GM21528 (cell line): ENCODE results near the gene STRN3.
"Not testable (repeated sequence)": the region's sequence is repeated elsewhere in the genome, so short reads cannot be mapped to it uniquely, and the experiment has no call there.

Source experiments
- ATAC-seq: cut with Tn5 transposase; IDR thresholded peaks from one replicate; pipeline ENCODE4 v1.9.1; 2021; ENCODE audit warnings: mild to moderate bottlenecking, moderate library complexity; ENCODE audit not compliant: unreplicated experiment, low FRiP score

The STRN3 gene

DNA sequence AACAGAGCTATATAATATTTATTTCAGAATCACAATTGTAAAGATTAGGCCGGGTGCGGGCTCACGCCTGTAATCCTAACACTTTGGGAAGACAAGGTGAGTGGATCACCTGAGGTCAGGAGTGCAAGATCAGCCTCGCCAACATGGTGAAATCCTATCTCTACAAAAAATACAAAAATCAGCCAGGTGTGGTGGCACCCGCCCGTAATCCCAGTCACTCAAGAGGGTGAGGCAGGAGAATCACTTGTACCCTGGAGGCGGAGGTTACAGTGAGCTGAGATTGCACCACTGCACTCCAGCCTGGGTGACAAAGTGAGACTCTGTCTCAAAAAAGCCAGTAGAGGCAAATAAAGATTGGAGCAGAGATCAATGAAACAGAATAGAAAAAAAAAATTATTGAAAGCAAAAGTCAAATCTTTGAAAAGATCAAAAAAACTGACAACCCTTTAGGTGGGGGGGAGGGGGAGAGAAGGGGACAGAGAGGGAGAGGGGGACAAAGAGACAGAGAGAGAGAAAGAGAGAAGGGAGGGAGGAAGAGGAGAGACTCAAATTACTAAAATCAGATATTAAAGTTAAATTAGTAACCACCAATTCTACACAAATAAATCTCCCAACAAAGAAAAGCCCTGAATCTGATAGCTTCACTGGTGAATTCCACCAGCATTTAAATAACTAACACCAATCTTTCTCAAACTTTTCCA is 53.1 kb downstream of the STRN3 start:
- ATAC-seq: no peak

DNA sequence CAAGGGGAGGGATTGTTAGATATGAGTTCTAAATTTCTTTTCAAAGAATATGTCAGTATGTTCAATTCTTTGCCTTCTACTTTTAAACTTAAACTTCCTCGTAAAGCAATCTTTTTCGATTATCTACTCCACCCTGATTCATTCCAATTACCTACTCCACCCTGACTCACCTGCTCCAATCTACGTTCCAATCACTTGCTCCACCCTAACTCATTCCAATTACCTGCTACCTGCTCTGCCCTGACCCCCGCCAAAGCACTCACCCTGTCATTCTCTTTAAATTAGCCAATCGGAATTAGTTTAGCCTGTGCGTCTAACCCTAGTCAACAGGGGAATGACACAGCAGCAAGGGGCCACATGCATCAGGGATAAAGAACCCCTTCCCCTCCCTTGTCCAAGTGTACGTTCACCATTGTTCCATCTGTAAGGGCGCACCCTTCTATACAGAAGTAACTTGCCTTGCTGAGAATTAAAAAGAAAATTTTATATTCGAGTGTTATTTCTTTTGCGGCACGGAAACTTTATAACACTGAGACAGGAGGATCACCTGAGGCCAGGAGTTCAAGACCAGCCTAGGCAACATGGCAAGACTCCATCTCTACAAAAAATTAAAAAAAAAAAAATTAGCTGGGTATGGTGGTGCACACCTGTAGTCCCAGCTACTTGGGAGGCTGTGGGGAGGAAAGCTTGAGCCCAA is 54.0 kb downstream of the STRN3 start:
- not testable (repeated sequence) for ATAC-seq

GRCh38 chr14:30971586-30971985 is 54.6 kb downstream of the STRN3 start:
- no peak for ATAC-seq

- not testable (repeated sequence) for ATAC-seq
These were observed 56.4 kb downstream of the STRN3 start for GRCh38 chr14:30969796-30970195.

DNA sequence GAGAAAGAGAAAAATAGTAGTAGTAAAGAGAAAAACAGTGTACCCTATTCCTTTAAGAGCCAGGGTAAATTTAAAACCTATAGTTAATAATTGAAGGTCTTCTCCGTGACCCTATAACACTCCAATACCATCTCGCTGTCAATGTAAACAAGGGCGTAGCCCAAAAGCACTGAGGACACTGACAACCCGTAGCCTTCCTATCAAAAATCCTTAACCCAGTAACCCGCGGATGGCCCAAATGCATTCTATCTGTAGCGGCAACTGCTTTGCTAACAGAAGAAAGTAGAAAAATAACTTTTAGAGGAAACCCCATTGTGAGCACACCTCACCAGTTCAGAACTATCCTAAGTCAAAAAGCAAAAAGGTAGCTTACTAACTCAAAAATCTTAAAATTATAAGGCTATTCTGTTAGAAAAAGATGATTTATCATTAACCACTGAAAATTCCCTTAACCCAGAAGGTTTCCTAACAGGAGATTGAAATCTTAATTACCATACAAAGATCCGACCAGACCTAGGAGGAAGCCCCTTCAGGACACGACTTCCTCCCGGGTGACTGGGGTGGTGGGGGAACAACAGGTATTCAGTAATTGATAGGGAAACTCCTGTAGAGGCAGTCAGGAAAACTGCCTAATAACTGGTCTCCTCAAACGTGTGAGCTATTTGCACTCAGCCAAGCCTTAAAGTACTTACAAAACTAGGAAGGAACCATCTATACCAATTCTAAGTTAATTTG is 58.6 kb downstream of the STRN3 start:
- not testable (repeated sequence) for ATAC-seq

DNA sequence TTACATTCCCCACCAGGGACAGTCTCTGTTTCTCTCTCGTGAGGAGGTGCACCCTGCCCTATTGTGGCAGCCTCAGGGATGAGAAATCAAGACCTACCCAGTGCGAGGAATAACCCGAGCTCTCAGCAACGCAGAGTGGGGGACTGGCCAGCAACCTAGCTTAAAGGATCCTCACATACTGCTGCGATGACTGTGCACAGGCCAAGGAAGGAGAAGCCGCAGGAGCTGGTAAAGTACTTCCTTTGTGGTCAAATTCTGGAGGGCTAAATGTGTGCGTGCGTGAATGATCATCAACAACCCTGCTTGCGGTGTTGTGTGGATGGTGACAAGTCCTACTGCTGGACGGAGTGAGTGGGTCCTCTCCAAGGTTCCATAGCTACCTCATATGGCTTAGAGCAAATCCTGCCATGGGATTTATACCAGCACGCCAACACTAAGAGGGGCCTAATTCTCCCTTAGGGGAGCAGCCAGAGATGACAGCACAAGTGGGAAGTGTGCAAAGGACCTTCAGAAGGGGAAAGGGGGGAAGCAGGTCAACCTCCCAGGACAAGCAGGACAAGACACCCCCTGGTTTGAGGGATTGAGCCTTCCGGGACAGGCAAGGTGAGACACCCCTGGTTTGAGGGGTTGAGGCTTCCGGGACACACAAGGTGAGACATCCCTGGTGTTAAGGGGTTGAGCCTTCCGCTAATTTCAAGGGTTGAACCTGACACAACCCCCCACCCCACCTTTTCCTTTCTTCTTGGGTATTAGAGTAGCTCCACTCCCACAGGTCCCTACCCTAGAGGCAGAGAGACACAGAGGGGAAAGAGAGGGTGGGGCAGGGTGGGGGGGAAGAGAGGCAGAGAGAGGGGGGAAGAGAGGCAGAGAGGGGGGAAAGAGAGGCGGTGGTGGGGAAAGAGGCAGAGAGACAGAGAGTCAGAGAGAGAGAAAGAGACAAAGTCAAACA is 59.5 kb downstream of the STRN3 start:
- ATAC-seq: no peak

GRCh38 chr14:30965861-30966260 is 60.3 kb downstream of the STRN3 start:
- ATAC-seq: not testable (repeated sequence)

DNA sequence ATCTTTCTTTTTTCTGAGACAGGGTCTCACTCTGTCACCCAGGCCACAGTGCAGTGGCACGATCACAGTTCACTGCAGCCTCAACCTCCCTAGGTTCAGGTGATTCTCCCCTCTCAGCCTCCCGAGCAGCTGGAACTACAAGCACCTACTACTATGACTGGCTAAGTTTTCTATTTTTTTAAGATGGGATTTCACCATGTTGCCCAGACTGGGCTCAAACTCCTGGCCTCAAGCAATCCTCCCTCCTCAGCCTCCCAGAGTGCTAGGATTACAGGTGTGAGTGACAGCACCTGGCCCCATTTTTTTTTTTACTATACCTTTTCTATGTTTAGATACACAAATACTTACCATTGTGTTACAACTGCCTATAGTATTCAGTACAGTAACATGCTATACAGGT is 63.6 kb downstream of the STRN3 start:
- ATAC-seq: not testable (repeated sequence)

GRCh38 chr14:30961330-30961729 is 64.8 kb downstream of the STRN3 start:
- no peak for ATAC-seq

- ATAC-seq: no peak
These were observed 66.0 kb downstream of the STRN3 start for GRCh38 chr14:30960216-30960615.

DNA sequence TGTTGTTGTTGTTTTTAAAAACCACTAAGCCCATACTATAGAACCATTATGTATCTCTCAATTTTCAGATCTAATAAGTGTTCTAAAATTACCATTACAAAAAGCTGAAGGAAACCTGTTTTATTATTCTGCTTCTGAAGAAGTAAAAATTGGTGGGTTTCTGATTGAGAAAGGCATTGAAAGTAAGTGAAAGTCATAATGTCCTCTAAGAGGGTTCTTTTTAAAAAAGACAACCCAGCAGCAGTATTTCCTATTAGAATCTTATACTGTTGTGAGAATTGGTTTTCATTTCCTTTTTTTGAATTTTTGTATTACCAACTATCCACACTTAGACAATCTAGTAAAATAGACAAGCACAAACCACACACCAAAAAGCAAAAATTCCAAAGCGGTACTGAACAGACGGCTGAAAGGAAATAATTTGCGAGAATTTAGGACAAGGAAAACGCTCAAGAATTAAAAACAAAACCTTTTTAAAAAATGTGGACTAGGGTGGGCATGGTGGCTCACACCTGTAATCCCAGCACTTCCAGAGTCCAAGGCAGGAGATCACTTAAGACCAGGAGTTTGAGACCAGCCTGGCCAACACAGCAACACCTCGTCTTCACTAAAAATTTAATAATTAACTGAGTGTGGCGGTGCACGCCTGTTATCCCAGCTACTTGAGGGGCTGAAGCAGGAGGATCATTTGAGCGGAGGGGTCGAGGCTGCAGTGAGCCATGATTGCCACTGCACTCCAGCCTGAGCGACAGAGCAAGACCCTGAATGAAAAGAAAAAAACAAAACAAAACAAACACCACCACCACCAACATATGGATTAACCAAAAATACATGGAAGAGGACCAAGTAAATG is 67.4 kb downstream of the STRN3 start:
- ATAC-seq: no peak

GRCh38 chr14:30957813-30958370 is 68.3 kb downstream of the STRN3 start:
- ATAC-seq: no peak

DNA sequence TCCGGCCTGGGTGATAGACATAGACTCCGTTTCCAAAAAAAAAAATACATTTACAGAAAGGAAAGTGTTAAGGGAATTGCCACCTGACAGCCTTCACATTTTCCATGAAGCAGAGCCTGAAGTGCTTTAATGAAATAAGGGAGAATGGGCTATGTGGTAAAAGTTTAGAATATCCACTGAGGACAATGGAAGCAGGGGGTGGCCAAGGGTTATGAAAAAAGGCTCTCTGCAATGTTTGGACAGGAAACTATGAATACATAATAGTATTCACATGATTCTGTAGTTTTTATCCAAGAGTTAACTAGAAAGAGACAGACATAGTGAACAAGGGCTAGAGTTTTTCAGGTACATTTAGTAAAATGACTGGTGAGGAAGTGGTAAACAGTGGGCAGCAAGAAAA is 76.5 kb downstream of the STRN3 start:
- ATAC-seq: no peak

- no peak for ATAC-seq
These were observed 82.5 kb downstream of the STRN3 start for GRCh38 chr14:30943694-30944093.

DNA sequence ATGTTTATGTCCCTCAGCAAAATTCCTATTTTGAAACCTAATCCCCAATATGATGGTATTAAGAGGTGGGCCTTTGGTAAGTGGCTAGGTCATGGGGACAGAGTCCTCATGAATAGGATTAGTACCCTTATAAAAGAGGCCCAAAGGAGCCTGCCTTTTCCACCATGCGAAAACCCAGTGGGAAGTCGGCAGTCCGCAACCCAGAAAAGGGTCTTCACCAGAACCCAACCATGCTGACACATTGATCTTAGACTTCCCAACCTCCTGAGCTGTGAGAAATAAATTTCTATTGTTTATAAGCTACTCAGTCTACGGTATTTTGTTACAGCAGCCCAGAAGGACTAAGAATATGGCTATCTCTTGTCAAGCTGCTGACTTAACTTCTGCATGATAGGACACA is 85.3 kb downstream of the STRN3 start:
- no peak for ATAC-seq

DNA sequence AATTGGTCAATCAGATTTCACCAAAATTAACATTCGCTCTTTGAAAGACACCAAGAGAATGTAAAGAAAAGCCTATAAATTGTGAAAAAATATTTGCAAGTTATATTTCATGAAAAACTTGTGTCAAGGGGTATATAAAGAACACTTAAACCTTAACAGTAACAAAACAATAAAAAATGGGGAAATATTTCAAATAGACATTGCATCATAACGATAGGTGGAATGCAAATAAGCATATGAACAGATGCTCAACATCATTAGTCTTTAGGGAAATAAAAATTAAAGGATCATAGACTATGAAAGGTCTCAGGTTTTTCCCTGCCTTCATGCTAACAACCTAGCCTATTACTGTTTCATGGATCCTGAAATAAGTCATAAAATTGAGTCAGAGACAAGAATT is 87.6 kb downstream of the STRN3 start:
- ATAC-seq: no peak

GRCh38 chr14:30935445-30935844 is 90.7 kb downstream of the STRN3 start:
- no peak for ATAC-seq

GRCh38 chr14:30933937-30934336 is 92.2 kb downstream of the STRN3 start:
- not testable (repeated sequence) for ATAC-seq

DNA sequence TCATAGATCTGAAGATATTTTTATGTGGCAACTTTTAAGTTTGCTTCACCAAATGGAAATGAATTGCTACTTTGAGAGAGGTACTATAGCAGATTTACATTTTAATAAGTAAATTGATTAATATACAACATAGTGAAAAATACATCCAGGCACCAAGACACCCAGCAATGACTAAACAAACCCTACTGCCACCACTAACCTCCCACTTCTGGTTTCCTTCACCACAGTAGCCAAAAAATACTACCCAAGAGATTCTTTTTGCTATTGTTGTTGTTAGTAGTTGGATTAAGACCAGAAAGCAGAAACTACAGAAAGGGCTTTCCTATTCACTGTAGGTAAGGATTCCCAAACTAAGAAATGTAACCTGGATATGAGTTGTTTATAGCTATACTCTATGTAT is 97.7 kb downstream of the STRN3 start:
- ATAC-seq: no peak
